HUDEP-2 (cell line): ENCODE measurements around the gene RBMX2.

Experiments used
- DNase-seq, 76 experiments: peaks; one replicate each; lab custom pipeline; 2025; ENCODE audit not compliant: unreplicated experiment in 76 of 76; lab: John Stamatoyannopoulos, UW

Gene RBMX2

GRCh38 chrX:130444641-130445336 lies 43.0 kb downstream of the RBMX2 start:
- DNase-seq, result no peak

- DNase-seq, result no peak
Measured at GRCh38 chrX:130446974-130447373, 45.2 kb downstream of the RBMX2 start.
